LNCaP clone FGC (cell line): ENCODE measurements around the gene DNASE1L1.
"Not testable (repeated sequence)": the region's sequence is repeated elsewhere in the genome, so short reads cannot be mapped to it uniquely, and the experiment has no call there.

Experiments used
- DNase-seq: peaks from one replicate; pipeline ENCODE4 v3.0.0-alpha.2; 2011; ENCODE audit warnings: low read depth
- H3K4me3 ChIP-seq: 2 replicates; pipeline ENCODE4 v1.5.1; 2011; ENCODE audit warnings: mild to moderate bottlenecking, low read depth, low read length, control low read depth
- TF ChIP-seq, protein P1 (sequence below): IDR thresholded peaks from 2 replicates; pipeline ENCODE4 v1.5.1; 2012; ENCODE audit warnings: mild to moderate bottlenecking; ENCODE audit not compliant: control insufficient read depth, insufficient read depth; ENCODE audit errors: extremely low read depth

Gene DNASE1L1

GRCh38 chrX:154403858-154404257 lies 5.2 kb downstream of the DNASE1L1 start:
- no peak overlapping the region for H3K4me3 ChIP-seq
- DNase-seq = no peak
- TF ChIP-seq, protein P1, sequence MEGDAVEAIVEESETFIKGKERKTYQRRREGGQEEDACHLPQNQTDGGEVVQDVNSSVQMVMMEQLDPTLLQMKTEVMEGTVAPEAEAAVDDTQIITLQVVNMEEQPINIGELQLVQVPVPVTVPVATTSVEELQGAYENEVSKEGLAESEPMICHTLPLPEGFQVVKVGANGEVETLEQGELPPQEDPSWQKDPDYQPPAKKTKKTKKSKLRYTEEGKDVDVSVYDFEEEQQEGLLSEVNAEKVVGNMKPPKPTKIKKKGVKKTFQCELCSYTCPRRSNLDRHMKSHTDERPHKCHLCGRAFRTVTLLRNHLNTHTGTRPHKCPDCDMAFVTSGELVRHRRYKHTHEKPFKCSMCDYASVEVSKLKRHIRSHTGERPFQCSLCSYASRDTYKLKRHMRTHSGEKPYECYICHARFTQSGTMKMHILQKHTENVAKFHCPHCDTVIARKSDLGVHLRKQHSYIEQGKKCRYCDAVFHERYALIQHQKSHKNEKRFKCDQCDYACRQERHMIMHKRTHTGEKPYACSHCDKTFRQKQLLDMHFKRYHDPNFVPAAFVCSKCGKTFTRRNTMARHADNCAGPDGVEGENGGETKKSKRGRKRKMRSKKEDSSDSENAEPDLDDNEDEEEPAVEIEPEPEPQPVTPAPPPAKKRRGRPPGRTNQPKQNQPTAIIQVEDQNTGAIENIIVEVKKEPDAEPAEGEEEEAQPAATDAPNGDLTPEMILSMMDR = no peak

GRCh38 chrX:154403192-154403591 lies 5.9 kb downstream of the DNASE1L1 start:
- no peak overlapping the region for H3K4me3 ChIP-seq
- TF ChIP-seq, protein P1 = no peak
- no peak for DNase-seq

DNA sequence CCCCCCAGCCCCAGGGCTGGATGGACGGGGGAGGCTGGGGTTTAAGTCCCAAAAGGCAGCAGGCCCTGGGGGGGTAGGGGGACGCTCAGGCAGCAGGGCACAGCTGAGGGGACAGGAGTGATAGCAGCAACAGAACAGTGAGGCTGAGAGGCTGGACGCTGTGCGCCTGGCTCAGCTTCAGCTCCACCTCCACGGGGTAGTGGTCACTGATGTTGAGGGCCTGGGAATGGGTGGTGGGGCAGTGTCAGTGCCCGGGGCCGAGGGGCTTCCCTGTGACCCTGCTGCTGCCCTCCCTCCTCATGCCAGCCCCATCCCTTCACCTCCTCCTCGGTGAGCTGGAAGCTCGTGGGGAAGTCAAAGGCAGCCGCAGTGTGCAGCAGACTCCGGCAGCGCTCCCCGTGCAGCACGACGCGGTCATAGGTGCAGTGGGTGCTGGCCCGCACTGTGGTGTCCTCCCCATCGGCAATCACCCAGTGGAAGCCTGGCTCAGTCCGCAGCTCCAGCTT lies 6.4 kb downstream of the DNASE1L1 start:
- no peak overlapping the region for H3K4me3 ChIP-seq
- DNase-seq = no peak
- TF ChIP-seq, protein P1 = no peak

DNA sequence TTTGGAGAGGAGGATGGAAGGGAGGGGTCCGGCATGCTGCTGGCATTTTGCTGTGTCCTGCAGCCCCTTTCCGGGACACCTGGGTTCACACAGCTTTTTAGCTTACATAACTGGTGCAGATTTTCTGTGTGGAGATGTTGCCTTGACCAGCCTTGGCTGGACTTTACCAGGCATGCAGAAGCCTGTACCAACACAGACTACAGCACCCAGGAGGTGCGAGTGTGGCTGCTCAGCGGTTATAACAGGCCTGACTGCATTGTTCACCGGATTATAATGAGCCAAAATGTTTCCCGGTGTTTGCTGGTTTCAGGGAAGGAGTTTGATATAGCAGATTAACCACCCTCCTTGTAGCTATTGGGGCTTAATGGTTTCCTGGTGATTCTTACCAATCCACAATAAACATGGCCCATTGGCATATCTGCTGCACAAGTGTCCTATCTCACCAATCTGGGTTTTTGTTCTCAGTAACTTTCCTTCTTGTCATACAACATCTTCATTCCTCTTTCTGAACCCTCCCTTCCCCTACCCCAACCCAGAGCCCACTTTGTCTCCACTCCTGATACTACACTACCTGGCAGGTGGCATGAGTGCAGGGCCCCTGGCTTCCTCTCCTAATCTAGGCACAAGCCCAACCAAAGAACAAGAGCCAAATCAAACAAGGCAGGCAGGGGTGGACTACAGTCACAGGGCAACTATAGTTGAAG lies 7.0 kb downstream of the DNASE1L1 start:
- TF ChIP-seq, protein P1 = no peak
- no peak for DNase-seq
- no peak overlapping the region for H3K4me3 ChIP-seq

DNA sequence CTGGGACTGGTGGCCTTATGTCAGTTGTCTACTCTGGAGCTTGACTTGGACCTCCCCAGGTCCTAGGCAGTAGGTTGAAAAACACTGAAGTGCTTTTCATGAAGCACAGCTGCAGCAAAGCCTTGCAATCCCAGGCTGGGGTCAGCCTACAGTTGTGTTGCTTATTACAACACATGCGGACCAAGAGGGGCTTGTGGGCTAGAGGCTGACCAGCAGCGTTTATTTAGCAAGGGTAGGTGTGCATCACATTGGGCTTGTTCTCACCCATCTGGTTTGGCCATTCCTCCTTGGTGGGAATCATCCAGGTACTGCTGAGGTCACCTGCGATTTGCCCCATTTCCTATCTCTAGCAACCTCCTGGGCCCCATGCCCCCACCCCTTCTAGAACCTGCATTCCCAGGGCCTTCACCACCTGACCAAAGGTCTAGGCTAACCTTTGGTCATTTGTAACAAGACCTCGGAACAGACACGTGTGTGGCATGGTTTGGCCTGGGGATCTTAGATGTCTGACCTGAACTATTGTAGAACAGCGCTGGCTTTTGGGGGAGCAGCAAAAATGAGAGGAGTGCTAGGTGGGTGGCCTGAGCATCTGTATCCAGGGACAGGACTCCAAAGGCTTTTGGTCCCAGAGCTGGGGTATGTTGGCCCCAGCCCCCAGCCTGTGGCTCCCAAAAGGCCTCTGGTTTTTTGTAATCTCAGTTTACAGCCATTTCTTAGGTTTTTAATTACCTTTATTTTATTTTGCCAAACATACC lies 7.8 kb downstream of the DNASE1L1 start:
- DNase-seq = no peak
- TF ChIP-seq, protein P1 = no peak
- no peak overlapping the region for H3K4me3 ChIP-seq

DNA sequence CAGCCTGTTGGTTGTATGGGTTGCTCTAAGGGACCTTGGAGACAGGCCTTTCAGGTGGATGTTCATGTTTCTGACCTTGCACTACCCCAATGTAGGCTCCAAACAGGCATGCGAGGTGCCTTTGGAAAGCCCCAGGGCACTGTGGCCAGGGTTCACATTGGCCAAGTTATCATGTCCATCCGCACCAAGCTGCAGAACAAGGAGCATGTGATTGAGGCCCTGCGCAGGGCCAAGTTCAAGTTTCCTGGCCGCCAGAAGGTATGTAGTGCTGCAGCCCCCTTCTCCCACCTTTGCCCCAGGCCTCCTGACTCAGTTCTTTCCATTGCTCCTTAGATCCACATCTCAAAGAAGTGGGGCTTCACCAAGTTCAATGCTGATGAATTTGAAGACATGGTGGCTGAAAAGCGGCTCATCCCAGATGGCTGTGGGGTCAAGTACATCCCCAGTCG lies 8.7 kb downstream of the DNASE1L1 start:
- not testable (repeated sequence) for H3K4me3 ChIP-seq, DNase-seq

DNA sequence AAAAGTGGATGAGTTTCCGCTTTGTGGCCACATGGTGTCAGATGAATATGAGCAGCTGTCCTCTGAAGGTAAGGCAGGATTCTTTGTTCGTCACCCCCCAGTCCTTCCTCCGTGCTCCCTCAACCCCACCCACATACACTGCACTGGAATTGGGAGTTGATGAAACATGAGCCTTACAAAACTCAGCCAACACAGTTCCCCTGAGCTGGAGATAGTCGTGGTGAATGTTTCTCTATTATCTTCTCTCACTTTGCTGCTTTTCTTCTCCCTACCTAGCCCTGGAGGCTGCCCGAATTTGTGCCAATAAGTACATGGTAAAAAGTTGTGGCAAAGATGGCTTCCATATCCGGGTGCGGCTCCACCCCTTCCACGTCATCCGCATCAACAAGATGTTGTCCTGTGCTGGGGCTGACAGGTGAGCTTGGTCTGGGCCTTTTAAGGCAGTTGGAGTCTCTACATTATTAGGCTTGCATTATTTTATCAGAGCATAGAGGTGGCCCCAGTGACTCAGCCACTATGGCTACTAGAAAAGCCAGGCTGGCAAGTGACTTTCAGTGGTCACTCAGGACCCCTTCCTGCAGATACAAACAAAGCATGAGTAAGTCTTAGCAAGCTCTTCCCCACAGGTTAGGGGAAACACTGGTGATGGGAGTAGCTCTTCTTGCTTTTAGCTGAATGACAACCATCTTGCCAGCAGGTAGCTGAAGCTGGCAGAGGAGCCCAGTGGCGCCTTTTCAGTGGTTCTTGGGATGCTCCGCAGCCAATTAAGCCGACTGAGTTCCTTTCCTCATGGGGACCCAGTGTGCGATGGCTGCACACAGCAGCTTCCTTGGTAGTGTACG lies 9.3 kb downstream of the DNASE1L1 start:
- DNase-seq = no peak
- peak overlapping the region; percentile 87 for H3K4me3 ChIP-seq
- TF ChIP-seq, protein P1 = no peak
